Colonic mucosa (tissue), 4 donors: Measurements from ENCODE around the gene MEF2B. TPM values are rescaled to one million over a fixed set of nuclear protein-coding genes. Genes with fewer than 3 reads are reported as not detected.

ENCODE experiments used
- DNase-seq: peaks from one replicate; pipeline ENCODE4 v3.0.0-alpha.2; 2020
- H3K27ac ChIP-seq: fragments of 200-600 bp; one replicate; pipeline ENCODE4 v1.8.0; 2021
- H3K27me3 ChIP-seq: fragments of 200-600 bp; one replicate; pipeline ENCODE4 v1.8.0; 2021
- H3K36me3 ChIP-seq: fragments of 200-600 bp; one replicate; pipeline ENCODE4 v1.8.0; 2021
- H3K4me1 ChIP-seq: fragments of 200-600 bp; one replicate; pipeline ENCODE4 v1.8.0; 2021; ENCODE audit warnings: mild to moderate bottlenecking
- H3K4me3 ChIP-seq: fragments of 200-600 bp; one replicate; pipeline ENCODE4 v1.8.0; 2021
- H3K9ac ChIP-seq, 2 donors: one replicate each; pipeline ENCODE4 v1.7.0; 2013; ENCODE audit warnings: control low read depth in 2 of 2, low read depth in 2 of 2, low read length in 2 of 2
- H3K9me3 ChIP-seq: fragments of 200-600 bp; one replicate; pipeline ENCODE4 v1.8.0; 2021
- intact Hi-C: fragments of 100-400 bp; cut with DNase I; formaldehyde crosslinking; loops from one replicate; pipeline ENCODE4 v1.14.1; 2022
- total RNA-seq, 2 donors: library from RNA; stranded (reverse); fragmentation: NEBNext Ultra II Directional in 1 of 2; extraction: Animal tissue kit (Norgen Biotek cat#: 25700) in 1 of 2; gene quantifications; one replicate each; pipeline ENCODE4 v1.2.1, GENCODE V29; 2021
- TF ChIP-seq, protein P1 (sequence below): fragments of 200-600 bp; IDR thresholded peaks from one replicate; pipeline ENCODE4 v1.8.0; 2022; ENCODE audit warnings: antibody characterized with exemption, mild to moderate bottlenecking
- donor health status: healthy.
- donor health status: DM: no; HTN: no; CAD: no.
- donor health status: DM: no; HTN: no; CAD: no.

The MEF2B gene
- total RNA-seq, 2 donors from 2014 or later = 1.5 to 3.9 TPM

DNA sequence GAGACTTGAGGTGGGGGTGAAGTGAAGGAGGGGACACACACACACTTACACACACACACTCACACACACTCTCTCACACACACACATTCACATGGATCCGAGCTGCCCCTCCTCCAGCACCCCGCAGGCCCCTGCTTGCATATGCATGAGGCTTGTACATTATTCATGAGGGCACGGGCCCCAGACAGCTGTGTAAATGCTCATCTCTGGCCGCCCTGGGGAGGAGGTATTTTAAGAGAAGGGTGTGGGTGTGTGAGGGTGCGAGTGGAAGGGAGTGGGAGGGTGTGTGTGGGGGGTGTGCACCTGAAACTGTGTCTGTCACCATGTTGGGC lies 44.1 kb upstream of the MEF2B start:
- intact Hi-C loops = no loop called here
- Histone ChIP-seq H3K27me3 (peaks cover 18% of the 10 kb centered on the region), H3K36me3 (no peaks in the 10 kb centered on the region), H3K27ac (no peak overlapping the region), H3K4me3 (no peak overlapping the region), H3K4me1 (no peaks in the 10 kb centered on the region), H3K9me3 (no peaks in the 10 kb centered on the region), H3K9ac (no peak overlapping the region)
- TF ChIP-seq, protein P1, sequence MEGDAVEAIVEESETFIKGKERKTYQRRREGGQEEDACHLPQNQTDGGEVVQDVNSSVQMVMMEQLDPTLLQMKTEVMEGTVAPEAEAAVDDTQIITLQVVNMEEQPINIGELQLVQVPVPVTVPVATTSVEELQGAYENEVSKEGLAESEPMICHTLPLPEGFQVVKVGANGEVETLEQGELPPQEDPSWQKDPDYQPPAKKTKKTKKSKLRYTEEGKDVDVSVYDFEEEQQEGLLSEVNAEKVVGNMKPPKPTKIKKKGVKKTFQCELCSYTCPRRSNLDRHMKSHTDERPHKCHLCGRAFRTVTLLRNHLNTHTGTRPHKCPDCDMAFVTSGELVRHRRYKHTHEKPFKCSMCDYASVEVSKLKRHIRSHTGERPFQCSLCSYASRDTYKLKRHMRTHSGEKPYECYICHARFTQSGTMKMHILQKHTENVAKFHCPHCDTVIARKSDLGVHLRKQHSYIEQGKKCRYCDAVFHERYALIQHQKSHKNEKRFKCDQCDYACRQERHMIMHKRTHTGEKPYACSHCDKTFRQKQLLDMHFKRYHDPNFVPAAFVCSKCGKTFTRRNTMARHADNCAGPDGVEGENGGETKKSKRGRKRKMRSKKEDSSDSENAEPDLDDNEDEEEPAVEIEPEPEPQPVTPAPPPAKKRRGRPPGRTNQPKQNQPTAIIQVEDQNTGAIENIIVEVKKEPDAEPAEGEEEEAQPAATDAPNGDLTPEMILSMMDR = no peak
- DNase-seq = no peak

DNA sequence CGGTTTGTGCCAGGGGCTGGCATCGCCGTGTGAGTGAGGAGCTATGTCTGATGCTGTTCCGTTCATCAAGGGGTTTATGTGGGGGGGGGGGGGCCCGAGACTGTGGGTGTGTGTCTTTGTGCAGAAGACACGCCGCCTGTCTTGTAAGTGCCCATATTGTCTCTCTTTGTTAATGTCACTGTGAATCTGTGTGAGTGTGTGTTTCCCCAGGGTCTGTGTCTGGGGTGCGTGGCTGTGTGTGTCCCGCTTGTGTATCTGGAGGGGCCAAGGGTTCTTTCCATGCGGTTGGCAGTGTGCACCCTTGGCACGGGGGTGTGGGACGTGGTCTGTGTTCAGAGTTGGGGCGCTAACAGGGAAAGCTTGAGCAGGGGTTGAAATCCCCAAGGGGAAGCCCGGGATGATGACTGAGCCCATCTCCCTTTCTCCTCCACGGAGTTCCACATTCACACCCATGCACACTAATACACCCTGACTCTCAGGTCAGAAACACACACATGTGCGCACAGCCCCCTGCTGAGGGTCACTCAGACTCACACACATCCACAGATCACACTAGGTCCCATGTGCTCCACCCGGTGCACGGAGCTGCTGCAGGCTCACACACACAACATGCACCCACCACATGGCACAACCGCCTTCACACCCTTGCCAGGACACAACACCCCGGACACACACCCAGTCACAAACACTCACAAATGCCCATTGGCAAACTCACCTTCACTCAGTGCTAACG lies 43.5 kb upstream of the MEF2B start:
- Histone ChIP-seq H3K4me1 (no peaks in the 10 kb centered on the region), H3K9ac (no peak overlapping the region), H3K36me3 (no peaks in the 10 kb centered on the region), H3K9me3 (no peaks in the 10 kb centered on the region), H3K4me3 (no peak overlapping the region), H3K27me3 (peaks cover 18% of the 10 kb centered on the region), H3K27ac (no peak overlapping the region)
- intact Hi-C loops = no loop called here
- TF ChIP-seq, protein P1 = no peak
- no peak for DNase-seq

DNA sequence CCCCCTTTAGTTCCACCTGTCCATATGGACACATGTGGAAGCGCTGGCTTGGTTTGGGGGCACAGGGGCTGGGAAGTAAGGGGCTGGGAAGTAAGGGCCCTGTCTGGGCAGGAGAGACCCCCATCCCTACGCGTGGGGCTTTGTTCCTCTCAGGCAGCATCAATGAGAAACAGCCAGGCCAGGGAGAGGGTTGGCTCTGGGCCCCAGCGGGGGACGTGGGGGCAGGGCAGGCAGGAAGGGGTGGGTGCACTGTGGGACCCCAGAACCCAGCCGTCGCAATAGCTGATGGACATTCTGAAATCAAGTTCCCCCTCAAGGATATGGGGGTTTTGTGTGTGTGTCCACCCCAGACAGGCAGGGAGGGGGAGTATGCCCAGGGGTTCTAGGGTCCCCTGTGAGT lies 42.9 kb upstream of the MEF2B start:
- Histone ChIP-seq H3K9me3 (no peaks in the 10 kb centered on the region), H3K4me3 (no peak overlapping the region), H3K27ac (no peak overlapping the region), H3K27me3 (peaks cover 18% of the 10 kb centered on the region), H3K9ac (no peak overlapping the region), H3K4me1 (no peaks in the 10 kb centered on the region), H3K36me3 (no peaks in the 10 kb centered on the region)
- intact Hi-C loops = no loop called here
- TF ChIP-seq, protein P1 = no peak
- DNase-seq = no peak

DNA sequence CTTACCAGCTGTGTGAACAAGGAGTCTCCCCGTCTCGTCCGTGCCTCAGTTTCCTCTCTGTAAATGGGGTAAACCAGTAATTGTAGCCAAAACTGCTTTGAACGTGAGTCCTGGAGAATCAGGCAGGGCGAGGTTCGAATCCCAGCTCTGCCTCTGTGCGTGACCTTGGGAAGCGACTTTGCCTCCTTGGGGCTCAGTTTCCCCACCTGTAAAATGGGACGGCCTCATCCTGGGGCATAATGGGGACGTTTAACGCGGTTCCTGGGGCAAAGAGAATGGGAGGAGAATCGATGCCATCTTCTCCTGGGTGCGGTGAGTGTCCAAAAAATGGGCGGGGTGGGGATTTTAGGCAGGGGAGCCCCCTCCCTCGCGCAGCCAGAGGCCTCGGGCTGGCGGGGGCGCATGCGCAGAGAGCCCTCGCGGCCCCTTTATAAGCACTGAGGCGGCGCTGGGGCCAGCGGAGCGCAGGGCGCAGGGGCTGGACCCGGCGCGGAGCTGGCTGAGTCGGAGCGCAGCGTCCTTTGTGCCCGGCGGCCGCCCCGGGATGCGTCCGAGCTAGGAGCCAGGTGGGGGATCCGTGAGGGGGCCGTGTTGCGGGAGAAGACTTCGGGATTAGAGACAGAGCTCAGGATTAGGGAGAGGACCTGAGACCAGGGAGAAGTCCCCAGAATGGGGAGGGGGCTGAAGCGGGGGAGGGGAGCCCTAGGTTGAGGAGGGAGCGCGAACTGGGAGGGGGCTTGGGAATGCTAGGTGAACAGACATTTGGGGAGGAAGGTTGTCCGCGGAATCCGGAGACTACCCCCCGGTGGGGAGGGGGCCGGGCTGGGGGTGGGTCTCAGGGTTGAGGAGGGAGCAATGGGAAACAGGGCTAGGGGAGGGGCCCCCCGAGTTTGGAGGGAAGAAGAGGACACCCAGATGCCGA lies 41.7 kb upstream of the MEF2B start, which contains the start of gene NCAN:
NCAN (plus strand) TSS at position 460 of the 922 bp plus-strand sequence. CDS start 4,996 bp downstream, outside the sequence.
- intact Hi-C loops = no loop called here
- H3K9ac ChIP-seq = no peak within 1 kb of the TSS

DNA sequence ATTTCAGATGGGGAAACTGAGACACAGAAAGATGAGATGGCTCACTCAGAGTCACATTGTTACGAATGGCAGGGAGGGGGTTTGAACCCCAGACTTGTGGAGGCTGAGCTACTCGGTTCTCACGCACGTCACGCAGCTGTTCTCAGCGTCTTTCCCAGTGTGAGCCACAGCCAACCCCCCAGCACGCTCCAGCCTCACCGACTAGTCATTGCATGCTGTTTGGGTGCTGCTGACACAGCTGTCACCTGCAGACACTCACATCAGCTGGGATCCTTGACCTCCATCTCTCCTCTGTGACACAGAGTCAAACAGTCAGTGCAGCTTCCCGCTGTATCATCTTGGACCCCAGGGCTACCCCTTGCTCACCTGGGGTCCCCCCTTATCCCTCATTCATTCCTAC lies 39.3 kb upstream of the MEF2B start:
- Histone ChIP-seq H3K4me1 (no peaks in the 10 kb centered on the region), H3K27ac (no peak overlapping the region), H3K36me3 (no peaks in the 10 kb centered on the region), H3K9ac (no peak overlapping the region), H3K9me3 (no peaks in the 10 kb centered on the region), H3K27me3 (peaks cover 18% of the 10 kb centered on the region), H3K4me3 (no peak overlapping the region)
- DNase-seq = no peak
- intact Hi-C loops = no loop called here
- TF ChIP-seq, protein P1 = no peak

More for the DNA sequence above, 41.7 kb upstream of the MEF2B start, which contains the start of gene NCAN:
- TF ChIP-seq, protein P1 = no peak
- no peaks in the 10 kb centered on the region for H3K9me3 ChIP-seq
- no peak within 1 kb of the TSS for H3K27ac ChIP-seq
- no peak for DNase-seq
- no peaks in the 10 kb centered on the region for H3K4me1 ChIP-seq
- no peaks in the 10 kb centered on the region for H3K36me3 ChIP-seq
- peaks cover 18% of the 10 kb centered on the region for H3K27me3 ChIP-seq
- H3K4me3 ChIP-seq = no peak within 1 kb of the TSS
